GM19043 (cell line): ENCODE data around the gene SLK.

Experiments used
- ATAC-seq: cut with Tn5 transposase; IDR thresholded peaks from one replicate; pipeline ENCODE4 v1.9.1; 2021; ENCODE audit warnings: low read depth; ENCODE audit not compliant: unreplicated experiment

Gene SLK

GRCh38 chr10:103939522-103939921 lies 27.4 kb upstream of the SLK start:
- no peak for ATAC-seq

DNA sequence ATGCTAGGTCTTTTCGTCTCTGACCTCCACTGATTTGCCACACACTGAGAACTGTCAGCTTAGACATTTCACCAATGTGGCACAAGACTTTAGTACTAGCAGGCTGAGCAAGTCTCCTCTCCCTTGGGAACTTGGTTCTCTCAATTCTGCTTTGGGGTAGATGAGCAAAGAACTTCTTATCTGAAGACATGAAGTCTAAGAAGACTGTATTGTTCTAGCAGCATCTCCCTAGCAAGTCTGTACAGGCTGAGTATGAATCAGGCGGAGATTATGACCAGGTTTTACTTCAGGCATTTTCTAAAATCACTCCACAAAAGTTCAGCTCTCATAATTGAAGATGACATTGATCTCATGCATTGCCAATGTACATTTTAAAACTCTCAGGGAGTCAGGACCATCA lies 25.1 kb upstream of the SLK start:
- ATAC-seq, result no peak

DNA sequence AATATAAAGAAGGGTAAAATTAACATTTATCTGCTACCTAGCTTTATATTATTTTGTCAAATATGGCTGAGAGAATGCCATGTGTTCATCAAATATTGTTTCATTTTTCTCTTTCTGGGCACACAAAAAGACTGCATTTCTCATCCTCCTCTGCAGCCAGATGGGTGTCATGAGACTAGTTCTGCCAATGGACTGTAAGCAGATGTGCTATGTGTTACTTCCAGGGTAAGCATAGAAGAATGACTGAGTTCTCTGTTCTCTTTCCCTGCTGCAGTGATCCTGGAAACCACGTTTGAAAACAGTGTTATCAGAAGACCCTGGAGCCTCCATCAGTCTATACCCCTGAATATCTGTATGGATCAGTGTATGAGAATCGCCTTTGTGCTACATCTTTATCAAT lies 24.1 kb upstream of the SLK start:
- no peak for ATAC-seq

- ATAC-seq, result no peak
Observed at GRCh38 chr10:103947799-103948516, 19.0 kb upstream of the SLK start.

- no peak for ATAC-seq
Observed at GRCh38 chr10:103949728-103950127, 17.2 kb upstream of the SLK start.

GRCh38 chr10:103951183-103951582 lies 15.8 kb upstream of the SLK start:
- no peak for ATAC-seq

GRCh38 chr10:103951942-103952341 lies 15.0 kb upstream of the SLK start:
- no peak for ATAC-seq

DNA sequence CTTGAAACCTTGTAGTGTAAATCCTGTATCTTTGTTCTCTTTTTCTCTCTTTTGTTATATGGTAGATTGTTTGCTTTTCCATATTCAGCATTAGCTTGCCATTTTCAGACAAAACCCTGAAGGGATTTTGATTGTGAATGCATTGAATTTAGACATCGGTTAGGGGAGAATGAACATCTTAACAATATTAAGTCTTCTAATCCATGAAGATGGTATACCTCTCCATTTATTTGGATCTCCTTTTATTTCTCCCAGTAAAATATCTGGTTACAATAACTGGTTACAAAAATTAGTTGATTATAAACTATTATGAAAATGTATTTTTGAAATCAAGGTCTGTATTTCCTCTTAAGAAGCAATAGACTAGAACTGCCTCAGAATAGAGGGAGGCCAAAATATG lies 12.4 kb upstream of the SLK start:
- no peak for ATAC-seq

DNA sequence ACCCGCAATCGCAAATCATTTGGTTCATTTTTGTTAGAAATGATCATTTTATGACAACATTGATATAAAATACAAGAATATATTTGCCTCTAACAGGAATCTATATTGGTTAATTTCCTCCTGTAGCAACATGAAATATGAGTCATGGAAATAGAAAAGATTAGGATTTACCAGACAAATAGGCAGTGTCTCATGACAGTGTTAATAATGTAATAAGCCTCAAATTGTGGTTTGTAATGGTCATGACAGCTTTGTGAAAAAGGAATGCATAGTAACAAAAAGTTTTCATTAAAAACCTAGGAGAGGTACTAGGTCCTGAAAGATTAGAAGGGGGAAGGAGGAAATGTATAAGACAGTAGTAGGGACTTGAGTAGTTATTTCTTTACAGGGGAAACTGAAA lies 7.9 kb upstream of the SLK start:
- ATAC-seq, result no peak

- no peak for ATAC-seq
Observed at GRCh38 chr10:103960103-103960502, 6.8 kb upstream of the SLK start.

- ATAC-seq, result peak; percentile 44
Observed at GRCh38 chr10:103967448-103968071, 620 bp downstream of the SLK start.

DNA sequence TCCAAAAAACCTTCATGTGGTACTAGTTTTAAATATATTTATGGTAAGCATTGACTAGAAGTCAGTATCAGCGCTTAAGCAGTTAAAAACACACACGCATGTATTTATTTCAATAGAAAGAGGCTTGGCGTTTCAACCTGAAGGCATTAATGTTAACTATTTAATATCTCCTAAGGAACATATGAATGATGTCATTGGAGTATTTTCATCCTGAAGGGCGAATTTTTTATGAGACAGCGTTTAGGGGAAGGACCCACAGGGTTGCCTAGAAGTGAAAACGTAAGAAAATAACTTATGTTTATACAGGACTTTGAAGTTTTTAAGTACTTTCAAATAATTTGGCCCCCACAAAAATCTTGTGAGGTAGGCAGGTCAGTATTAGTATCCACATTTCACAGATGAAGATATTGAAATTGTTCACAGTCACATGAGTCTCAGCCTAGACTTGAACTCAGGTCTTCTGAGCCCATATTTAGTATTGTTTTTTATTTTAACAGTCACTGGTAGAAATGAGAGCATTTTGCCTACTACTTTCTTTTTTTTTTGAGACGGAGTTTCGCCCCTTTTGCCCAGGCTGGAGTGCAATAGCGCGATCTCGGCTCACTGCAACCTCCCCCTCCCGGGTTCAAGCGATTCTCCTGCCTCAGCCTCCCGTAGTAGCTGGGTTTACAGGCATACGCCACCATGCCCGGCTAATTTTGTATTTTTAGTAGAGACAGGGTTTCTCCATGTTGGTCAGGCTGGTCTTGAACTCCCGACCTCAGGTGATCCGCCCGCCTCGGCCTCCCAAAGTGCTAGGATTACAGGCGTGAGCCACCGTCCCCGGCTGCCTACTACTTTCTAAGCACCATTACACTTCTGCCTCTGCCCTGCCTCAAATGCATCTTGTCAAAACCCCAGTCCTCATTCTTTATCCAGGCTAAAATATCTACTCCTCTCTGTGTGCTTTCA lies 1.8 kb downstream of the SLK start:
- no peak for ATAC-seq

GRCh38 chr10:103969436-103969835 lies 2.5 kb downstream of the SLK start:
- no peak for ATAC-seq

DNA sequence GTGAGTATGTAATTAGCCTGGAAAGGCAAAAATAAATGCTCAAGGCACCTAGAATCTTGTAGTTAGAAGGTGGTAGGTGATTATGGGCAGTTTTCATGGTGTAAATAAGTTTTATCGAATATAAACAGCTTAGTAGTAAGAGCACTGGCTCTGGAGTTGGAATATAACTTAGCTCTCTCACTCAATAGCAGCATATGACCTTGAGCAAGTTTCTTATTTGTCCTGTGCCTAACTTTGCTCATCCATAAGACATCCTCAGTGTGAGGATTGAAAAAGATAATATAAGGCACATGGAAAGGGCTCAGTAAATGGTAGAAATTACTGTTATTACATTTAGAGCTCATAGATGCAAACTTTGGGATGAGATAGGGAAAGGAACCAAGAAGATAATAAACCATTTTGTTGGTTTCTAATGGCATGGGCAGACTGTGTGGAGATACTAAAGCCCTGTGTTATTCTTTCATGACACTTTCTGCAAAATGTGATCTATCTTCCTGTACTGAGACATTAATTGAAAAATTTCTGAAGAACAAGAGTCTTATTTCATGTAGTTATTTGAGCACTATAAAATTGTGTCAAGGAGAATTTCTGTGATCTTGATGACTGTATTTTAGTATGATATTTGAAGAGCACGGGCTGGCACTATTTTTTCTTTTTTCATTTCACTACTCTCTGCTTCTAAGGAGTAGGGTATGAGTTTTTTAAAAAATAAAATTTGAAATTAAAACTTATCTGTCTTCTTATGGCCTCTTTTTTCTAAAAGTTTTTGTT lies 3.1 kb downstream of the SLK start:
- no peak for ATAC-seq

GRCh38 chr10:103975169-103975568 lies 8.2 kb downstream of the SLK start:
- ATAC-seq, result no peak

GRCh38 chr10:103977204-103977603 lies 10.3 kb downstream of the SLK start:
- ATAC-seq, result no peak

DNA sequence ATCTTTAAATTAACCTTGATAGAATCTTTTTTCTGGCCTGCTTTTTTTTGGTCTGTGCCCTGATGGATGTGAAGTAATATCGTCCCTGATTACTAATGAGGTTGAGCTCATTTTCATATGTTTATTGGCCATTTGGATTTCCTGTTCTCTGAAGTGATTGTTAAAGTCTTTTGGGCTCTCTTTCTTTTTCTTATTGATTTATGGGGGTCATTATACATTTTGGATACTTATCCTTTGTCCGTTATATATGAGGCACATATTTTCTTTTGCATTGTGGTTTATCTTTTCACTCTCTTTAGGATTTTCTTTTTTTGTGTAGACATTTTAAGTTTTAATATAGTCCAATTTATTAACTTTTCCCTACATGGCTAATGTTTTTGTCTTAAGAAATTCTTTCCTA lies 12.6 kb downstream of the SLK start:
- no peak for ATAC-seq

- no peak for ATAC-seq
Observed at GRCh38 chr10:103980288-103980906, 13.5 kb downstream of the SLK start.

DNA sequence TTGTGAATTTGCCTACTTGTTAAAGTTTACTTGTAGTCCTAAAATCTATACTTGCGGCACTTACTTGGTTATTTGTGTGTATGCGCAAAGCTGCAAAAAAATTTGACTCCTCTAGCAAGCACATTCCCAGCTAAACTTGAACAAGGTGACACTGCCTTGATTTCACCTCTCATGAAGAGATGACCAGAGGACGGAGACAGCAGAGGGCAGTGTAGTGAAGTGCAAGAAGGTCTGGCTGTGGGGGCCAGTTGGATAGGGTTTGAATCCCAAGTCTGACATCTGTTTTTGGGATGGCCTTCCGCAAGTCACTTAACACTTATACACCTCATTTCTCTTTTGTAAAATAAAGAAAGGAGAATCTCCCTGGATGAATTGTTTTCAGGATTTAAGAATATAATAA lies 15.7 kb downstream of the SLK start:
- no peak for ATAC-seq

DNA sequence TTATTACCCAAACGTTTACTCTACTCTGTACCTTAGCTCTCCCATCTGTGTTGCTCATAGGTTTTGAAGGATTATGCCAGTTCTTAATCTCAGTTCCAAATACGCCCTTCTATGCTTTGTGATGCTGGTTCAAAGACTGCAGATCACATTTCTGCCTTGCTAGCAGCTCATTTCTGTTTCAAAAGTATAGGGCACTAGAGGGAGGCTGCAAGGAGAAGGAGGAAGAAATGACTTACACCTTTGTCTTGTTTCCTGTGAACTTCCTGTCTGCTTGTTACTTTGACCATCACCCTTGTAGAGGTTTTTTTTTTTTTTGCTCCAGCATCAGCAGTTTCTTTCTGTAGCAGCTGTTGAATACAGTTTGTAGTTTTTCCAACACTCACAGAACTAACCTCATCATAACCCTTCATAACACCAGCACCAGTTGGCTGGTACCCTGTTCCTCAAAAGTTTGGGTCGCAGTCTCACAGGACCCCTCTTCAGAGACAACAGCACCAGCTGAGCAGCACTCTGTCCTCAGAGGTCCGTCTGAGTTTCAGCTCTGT lies 16.5 kb downstream of the SLK start:
- ATAC-seq, result peak; percentile 88
